Stimulated activated CD4-positive, alpha-beta T cell treated with anti-CD3 and anti-CD28 coated beads, Interleukin-15, amount 100 ng/mL, for 1 hour (primary cell): ENCODE data around the gene GPN1.
"Not testable (repeated sequence)": the region's sequence is repeated elsewhere in the genome, so short reads cannot be mapped to it uniquely, and the experiment has no call there.

Experiments
- DNase-seq, 2 donors: peaks; one replicate each; pipeline ENCODE4 v3.0.0-alpha.2; 2020; ENCODE audit warnings: low read depth in 1 of 2, low spot score in 1 of 2

Gene GPN1

GRCh38 chr2:27667446-27667845 lies 38.6 kb downstream of the GPN1 start:
- no peak for DNase-seq

- DNase-seq: no peak
Observed at GRCh38 chr2:27671235-27671634, 42.4 kb downstream of the GPN1 start.

DNA sequence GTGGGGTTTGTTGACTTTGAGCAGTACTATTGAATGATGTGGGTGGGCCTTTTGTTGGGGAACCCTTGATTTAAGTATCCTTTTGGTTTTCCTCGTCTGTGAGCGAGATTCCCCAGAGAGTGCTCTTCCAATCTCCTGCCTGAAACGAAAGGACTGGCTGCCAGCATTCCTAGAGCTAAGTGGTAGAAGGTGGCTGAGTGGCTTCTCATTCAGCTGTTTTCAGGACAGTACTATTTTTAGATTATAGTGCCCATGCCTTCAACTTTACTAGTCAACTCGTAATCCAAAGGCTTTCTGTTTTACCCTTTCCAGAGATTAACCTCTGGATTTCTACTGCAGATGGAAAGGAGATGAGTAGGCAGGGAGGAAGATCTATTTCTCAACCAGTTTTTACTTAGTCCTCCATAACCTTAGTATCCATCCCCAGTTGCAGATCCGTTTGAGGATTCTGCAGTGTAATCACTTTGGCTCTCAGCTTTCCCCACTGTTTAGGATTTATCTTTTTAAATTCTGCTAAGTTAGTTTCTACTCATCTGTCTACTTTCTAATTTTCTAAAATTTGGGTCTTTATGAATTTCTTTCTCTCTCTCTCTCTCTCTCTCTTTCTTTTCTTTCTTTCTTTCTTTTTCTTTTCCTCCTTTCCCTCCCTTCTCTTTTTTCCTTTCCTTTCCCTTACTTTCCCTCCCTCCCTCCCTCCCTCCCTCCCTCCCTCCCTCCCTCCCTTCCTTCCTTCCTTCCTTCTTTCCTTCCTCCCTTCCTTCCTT lies 44.1 kb downstream of the GPN1 start:
- no peak for DNase-seq

- DNase-seq: no peak
Observed at GRCh38 chr2:27680571-27680970, 51.7 kb downstream of the GPN1 start.

GRCh38 chr2:27681841-27682240 lies 53.0 kb downstream of the GPN1 start:
- DNase-seq: no peak

- DNase-seq: not testable (repeated sequence)
Observed at GRCh38 chr2:27682334-27682771, 53.5 kb downstream of the GPN1 start.

GRCh38 chr2:27683390-27684071 lies 54.7 kb downstream of the GPN1 start:
- DNase-seq: peak; percentile 49 to 69

DNA sequence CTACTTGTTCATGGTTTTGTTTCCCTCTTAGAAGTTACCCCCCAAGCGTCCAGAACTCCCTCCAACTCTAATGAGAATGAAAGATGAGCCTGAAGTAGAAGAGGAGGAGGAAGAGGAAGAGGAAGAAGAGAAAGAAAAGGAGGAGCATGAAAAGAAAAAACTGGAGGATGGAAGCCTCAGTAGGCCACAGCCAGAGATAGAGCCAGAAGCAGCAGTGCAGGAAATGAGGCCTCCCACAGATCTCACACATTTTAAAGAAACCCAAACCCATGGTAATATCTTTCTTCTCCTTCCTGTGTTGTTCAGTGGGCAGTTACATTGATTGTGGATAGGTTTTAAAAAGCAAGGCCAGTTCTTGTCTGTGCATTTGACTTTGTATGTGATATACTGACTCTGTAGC lies 56.2 kb downstream of the GPN1 start:
- not testable (repeated sequence) for DNase-seq

DNA sequence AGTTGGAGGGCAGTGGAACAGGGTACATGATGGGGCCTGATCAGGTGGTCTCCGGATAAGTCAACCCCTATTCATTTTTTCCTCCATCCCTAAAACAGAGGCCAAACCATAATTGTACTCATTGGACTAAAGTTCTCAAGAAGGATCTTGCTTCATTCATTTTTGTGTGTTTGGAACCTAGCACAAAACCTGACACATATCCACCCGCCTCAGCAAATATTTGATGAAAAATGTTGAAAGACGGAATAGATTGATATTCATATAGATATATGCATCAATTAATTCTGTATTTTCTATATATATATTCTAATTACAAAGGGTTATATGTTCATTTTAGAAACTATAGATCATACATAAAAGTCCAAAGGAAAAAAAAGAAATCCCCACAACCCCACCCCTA lies 56.7 kb downstream of the GPN1 start:
- no peak for DNase-seq

DNA sequence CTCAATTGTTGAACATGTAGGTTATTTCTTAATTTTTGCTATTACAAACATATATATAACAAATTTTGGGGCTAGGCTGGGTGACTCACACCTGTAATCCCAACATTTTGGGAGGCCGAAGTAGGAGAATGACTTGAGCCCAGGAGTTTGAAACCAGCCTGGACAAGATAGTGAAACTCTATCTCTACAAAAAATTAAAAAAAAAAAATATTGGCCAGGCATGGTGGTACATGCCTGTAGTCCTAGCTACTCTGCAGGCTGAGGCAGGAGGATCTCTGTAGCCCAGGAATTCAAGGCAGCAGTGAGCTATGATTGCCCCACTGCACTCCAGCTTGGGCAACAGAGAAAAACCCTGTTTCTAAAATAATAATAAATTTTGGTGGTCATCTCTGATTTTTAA lies 58.4 kb downstream of the GPN1 start:
- DNase-seq: no peak

- no peak for DNase-seq
Observed at GRCh38 chr2:27689424-27689823, 60.6 kb downstream of the GPN1 start.

DNA sequence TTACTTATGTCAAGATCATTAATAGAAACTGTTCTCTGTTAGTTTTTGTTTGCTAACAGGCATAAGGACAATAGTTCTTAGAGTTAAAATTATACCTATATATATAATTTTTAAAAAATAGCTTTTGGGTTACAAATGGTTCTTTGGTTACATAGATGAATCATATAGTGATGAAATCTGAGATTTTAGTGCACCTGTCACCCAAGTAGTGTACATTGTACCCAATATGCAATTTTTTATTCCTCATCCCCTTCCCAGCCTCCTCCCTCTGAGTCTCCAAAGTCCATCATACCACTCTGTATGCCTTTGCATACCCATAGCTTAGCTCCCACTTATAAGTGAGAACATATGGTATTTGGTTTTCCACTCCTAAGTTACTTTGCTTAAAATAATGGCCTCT lies 61.2 kb downstream of the GPN1 start:
- DNase-seq: no peak

DNA sequence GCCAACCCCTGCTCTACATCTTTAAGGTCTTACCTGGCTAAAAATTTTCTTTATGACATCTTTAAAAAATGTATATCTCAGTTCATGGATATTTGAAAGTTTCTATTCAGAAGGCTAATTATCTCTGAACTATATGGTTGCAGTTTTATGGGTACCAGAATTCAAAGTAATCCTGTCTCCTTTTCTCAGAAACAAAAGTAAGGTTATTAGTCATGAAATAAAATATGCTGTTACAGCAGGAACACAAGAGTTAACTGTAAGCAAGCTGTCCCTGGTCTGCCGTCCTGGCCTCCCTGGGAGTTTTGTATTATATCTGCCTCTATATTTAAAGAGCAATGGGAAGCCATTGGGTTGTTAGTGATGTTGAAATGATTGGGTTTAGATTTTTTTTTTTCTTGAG lies 68.8 kb downstream of the GPN1 start:
- no peak for DNase-seq
